ENCODE data around the gene PSPC1. TPM values are rescaled to one million over a fixed set of nuclear protein-coding genes. Genes with fewer than 3 reads are reported as not detected.
"Not testable (repeated sequence)": the region's sequence is repeated elsewhere in the genome, so short reads cannot be mapped to it uniquely, and the experiment has no call there.

PSPC1 gene, protein sequence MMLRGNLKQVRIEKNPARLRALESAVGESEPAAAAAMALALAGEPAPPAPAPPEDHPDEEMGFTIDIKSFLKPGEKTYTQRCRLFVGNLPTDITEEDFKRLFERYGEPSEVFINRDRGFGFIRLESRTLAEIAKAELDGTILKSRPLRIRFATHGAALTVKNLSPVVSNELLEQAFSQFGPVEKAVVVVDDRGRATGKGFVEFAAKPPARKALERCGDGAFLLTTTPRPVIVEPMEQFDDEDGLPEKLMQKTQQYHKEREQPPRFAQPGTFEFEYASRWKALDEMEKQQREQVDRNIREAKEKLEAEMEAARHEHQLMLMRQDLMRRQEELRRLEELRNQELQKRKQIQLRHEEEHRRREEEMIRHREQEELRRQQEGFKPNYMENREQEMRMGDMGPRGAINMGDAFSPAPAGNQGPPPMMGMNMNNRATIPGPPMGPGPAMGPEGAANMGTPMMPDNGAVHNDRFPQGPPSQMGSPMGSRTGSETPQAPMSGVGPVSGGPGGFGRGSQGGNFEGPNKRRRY
- polyA plus RNA-seq (2013, experiment 1 of 2; ENCODE audit: insufficient read length): 27.2 TPM
- polyA plus RNA-seq (2013, experiment 2 of 2; ENCODE audit: insufficient read length): 26.9 TPM

GRCh38 chr13:19782727-19783682 lies at the start of gene PSPC1:
TSS of gene PSPC1 (minus strand) at chr13:19782945. CDS start at chr13:19782757, 188 bp downstream.
- peak; percentile 95 for DNase-seq

DNA sequence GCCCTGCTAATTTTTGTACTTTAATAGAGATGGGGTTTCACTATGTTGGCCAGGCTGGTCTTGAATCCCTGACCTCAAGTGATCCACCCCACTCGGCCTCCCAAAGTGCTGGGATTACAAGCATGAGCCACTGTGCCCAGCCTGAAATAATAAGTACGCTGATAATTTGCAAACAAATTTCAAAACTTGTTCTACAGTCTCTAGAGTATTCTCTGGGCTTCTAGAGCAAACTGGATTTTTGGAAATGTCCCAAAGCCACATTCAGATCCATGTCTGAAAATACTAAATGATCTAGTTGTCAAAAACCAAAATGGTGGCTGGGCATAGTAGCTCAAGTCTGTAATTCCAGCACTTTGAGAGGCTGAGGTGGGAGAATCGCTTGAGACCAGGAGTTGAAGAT lies 39.9 kb upstream of the PSPC1 start:
- no peak for DNase-seq

DNA sequence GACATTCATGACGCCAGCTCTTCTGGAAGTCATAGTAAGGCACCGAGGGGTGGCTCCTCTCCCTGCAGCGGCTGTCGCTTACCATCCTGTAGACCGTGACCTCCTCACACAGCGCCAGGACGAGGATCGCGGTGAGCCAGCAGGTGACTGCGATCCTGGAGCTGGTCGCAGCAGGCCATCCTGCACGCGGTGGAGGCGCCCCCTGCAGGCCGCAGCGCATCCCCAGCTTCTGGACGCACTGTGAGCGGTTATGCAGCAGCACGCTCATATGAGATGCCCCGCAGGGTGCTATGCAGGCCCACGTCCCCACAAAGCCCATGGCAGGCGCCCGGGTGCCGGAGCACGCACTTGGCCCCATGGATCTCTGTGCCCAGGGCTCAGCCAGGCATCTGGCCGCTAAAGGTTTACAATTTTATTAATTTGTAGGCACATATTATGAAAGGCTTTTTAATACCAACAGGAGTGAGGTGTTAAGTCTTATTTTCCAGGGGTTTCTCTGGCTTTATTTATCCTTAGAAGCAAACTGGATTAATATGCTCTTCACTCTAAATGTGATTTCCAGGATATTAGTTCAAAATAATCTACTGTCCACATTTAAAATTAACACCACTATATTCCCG lies 35.6 kb upstream of the PSPC1 start:
- peak; percentile 17 for DNase-seq

DNA sequence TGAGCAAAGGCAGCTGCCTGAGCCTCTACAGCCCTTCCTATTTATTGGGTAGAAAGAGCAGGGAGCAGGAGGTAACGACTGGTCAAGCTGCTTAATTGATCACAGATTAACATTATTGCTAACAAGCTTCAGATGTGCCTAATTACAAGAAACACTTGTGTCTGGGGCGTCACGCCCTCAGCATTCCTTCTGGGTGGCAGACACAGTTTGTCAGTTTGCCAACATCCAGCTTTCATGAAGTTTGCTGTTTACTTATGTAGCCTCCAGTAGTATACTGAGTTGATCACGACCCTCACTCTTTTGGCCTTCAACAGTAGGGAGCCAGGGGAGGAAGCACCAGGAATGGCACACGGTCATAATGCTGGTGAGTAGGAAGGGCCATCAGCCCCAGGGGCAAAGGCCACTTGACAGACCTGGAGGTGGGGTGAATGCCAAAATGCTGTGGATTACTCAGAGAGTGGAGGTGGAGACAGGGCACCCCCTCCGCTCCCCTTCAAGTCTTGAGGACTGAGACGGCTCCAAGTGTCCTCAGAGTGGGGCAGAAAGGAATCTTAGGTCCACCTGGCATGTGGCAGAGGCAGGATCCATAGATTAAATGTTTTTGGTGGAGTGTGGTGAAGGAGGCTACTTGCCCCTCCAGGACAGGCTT lies 34.9 kb upstream of the PSPC1 start:
- DNase-seq: peak; percentile 21

DNA sequence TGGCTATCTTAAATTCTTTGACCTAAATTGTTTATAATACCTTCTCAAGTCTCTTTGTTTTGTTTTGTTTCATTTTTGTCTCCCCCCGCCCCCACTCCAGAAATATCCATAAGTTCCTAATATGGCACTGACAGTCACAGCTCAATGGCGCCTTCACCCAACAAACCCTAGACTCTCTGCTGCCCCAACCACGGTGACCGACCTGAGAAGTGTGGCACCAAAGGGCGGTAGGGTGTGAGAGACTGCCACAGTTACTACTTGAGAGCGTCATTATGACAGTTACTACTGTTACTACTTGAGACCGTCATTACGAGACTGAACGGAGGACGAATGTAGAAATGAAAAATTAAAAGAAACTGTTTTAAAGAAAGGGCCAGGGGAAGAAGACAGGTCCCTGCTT lies 34.4 kb upstream of the PSPC1 start:
- no peak for DNase-seq

DNA sequence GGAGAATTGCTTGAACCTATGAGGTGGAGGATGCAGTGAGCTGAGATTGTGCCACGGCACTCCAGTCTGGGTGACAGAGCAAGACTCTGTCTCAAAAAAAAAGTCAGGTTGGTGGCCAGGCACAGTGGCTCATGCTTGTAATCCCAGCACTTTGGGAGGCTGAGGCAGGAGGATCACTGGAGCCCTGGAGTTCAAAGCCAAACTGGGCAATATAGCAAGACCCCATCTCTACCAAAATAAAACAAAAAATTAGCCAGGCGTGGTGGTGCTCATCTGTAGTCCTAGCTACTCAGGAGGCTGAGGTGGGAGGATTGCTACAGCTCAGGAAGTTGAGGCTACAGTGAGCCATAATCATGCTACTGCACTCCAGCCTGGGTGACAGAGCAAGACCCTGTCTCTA lies 33.1 kb upstream of the PSPC1 start:
- DNase-seq: not testable (repeated sequence)

- DNase-seq: peak; percentile 29
These were observed 28.5 kb upstream of the PSPC1 start for GRCh38 chr13:19810996-19811881.

DNA sequence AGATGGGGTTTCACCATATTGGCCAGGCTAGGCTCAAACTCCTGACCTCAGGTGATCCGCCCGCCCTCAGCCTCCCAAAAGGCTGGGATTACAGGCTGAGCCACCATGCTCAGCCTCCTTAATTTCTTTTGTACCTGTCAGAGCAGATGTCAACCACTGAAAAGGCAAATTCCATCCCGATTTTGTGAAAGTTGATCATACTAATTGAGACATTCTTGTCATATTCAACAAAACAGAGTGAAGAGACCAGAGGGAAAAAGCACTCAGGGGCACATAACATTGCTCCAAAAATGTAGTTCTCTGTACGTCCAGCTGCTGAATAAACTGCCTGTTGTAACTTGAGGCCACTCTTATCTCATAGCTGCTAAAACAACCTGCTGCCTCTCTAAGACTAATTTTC lies 27.4 kb upstream of the PSPC1 start:
- DNase-seq: no peak

GRCh38 chr13:19805765-19806164 lies 23.0 kb upstream of the PSPC1 start:
- no peak for DNase-seq

GRCh38 chr13:19795956-19796355 lies 13.2 kb upstream of the PSPC1 start:
- DNase-seq: no peak

DNA sequence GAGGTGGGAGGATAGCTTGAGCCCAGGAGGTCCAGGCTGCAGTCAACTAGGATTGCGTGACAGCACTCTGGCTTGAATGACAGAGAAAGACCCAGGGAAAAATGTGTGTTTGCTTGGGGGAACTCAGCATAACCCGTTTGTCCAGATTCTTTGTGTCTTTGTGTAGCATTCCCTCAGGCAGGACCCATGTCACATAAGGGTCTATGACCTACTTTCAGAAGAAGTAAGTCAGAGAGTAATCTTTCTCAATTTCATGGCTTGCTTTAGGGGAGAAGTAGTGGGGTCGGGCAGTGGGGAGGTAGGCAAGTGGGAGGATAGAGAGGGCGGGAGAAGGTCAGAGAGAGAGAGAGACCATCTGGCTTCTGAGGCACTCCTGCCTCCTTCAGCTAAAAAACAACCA lies 11.9 kb upstream of the PSPC1 start:
- no peak for DNase-seq

GRCh38 chr13:19791953-19792537 lies 9.3 kb upstream of the PSPC1 start:
- no peak for DNase-seq

- DNase-seq: peak; percentile 36
These were observed 557 bp downstream of the PSPC1 start for GRCh38 chr13:19782049-19782726.

- no peak for DNase-seq
These were observed 1.2 kb downstream of the PSPC1 start for GRCh38 chr13:19781526-19781925.

DNA sequence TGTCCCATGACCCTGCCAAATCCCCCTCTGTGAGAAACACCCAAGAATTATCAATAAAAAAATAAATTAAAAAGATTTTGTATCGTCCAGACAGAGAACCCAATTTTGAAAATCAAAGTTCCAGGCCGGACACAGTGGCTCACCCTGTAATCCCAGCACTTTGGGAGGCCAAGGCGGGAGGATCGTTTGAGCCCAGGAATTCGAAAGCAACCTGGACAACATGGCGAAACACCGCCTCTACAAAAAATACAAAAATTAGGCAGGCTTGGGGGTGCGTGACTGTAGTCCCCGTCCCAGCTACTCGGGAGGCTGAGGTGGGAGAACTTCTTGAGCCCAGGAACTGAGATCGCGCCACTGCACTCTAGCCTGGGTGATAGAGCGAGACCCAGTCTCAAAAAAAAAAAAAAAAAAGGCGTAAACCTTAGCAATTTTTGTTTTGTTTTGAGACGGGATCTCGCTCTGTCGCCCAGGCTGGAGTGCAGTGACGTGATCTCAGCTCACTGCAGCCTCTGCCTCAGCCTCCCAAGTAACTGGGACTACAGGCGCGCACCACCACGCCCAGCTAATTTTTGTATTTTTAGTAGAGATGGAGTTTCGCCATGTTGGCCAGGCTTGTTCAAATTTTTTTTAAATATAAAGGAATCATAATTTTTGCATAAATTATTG lies 1.9 kb downstream of the PSPC1 start:
- not testable (repeated sequence) for DNase-seq

GRCh38 chr13:19772306-19772705 lies 10.4 kb downstream of the PSPC1 start:
- peak; percentile 62 for DNase-seq

- no peak for DNase-seq
These were observed 12.9 kb downstream of the PSPC1 start for GRCh38 chr13:19769854-19770253.

- no peak for DNase-seq
These were observed 14.8 kb downstream of the PSPC1 start for GRCh38 chr13:19767966-19768365.

DNA sequence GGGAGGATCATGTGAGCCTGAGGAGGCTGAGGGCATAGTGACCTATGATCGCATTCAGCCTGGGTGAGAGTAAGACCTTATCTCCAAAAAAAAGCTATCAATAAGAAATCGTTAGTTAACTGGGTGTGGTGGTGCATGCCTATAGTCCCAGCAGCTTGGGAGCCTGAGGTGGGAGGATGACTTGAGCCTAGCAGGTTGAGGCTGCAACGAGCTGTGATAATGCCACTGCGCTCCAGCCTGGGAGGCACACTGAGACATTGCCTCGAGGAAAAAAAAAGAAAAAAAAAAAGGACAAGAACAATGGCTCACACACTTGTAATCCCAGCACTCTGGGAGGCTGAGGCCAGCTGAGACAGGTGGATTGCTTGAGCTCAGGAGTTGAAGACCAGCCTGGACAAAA lies 16.2 kb downstream of the PSPC1 start:
- no peak for DNase-seq

Measured in fibroblast of skin of scalp (primary cell).